Measurements from ENCODE around the gene LRIG2.
"Not testable (repeated sequence)": the region's sequence is repeated elsewhere in the genome, so short reads cannot be mapped to it uniquely, and the experiment has no call there.

Gene LRIG2

GRCh38 chr1:113126207-113126606 is 53.2 kb downstream of the LRIG2 start:
- no peak for DNase-seq (ENCODE audit: low spot score)

DNA sequence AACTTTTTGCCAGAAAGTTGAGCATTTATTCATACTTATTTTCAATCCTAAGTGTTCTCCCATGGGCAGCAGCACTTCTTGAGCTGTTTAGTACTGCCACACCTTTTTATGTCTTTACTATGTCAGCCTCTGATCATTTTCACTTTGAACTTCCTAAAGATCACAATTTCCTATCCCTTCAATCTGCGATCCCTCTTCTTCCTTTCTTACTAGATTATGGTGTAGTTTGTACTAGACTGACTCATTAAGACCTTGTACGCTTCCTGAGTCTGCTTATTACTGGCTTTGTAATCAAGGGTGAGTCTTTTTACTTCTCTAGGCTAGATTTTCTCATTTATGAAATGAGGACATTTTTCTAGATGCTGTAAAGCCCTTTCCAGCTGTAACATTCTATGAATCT is 55.1 kb downstream of the LRIG2 start:
- no peak for DNase-seq (ENCODE audit: low spot score)

DNA sequence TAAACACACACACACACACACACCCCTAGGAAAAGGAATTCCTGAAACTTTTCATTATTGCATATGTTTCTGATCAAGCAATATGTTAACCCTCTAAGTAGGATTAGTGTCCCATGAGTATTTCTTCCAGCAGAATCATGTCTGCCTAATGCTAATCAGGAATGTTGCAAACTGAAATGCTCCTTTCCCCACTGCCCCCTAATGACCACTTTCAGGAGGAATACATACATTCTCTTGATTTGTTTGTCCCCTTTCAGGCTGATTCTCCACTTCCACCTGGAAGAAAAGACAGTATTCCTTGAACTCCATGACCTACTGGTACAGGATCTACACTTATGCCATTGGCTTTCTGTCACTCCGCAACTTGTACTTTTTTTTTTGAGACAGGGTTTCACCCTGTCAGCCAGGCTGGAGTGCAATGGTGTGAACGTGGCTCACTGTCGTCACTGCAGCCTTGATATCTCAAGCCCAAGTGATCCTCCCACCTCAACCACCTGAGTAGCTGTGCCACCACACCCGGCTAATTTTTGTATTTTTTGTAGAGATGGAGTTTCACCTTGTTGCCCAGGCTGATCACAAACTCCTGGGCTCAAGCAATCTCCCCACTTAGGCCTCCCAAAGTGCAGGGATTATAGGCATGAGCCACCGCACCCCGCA is 56.7 kb downstream of the LRIG2 start:
- no peak for DNase-seq (ENCODE audit: low spot score)

GRCh38 chr1:113133038-113133437 is 60.0 kb downstream of the LRIG2 start:
- DNase-seq (ENCODE audit: low spot score) = no peak

DNA sequence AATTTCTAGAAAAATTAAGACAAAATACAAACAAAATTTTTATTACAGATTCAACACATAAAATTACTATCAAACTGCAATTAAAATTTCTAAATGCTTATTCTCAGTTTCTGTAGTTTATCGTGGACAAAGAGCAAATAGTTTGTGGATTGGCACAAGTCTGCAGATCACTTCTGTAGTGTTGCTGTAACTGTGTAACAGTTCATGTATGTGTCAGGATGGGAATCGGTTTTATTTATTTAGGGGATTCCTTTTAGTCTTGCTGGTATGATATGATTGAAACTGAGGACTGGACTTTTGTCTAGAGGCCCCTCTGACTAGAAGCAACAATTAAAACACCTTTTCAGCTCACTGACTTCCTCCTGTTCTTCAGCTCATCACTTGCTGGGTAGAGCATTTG is 60.8 kb downstream of the LRIG2 start:
- no peak for DNase-seq (ENCODE audit: low spot score)

DNA sequence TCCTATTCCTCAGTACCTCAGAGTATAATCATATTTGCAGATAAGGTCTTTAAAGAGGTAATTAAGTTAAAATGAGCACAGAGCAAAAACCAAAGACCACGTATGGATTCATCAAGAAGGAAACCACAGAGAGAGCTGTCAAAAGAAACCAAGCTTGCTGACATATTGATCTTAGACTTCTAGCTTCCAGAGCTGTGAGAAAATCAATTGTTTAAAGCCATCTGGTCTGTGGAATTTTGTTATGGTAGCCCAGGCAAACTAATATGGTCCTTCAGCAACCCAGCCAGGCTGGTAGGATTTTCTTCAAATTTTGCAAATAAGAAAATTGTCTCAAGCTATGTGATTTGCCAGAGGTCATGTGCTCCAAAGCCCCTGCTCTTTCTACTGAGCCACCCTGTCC is 62.5 kb downstream of the LRIG2 start:
- DNase-seq (ENCODE audit: low spot score) = no peak

DNA sequence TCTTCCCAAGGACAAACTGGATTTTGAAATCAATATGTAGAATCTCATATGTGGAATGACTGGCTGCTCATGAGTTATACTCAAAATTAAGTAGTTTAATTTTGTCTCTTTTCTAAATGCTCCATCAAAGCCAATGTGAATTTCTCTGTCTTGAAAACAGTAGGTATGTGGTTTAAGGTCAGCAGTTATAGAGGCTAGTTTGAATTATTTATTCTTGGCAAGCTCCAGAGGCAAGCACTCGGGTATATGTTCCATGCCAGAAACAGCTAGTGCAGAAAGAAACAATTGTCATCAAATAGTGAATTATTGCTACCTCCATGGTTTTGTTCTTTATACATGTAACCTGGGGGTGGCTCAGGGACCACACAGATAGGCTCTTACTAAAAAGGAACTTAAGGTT is 63.5 kb downstream of the LRIG2 start:
- DNase-seq (ENCODE audit: low spot score) = no peak

GRCh38 chr1:113137563-113137962 is 64.6 kb downstream of the LRIG2 start:
- DNase-seq (ENCODE audit: low spot score) = no peak

- DNase-seq (ENCODE audit: low spot score) = no peak
Observed at GRCh38 chr1:113138778-113139177, 65.8 kb downstream of the LRIG2 start.

DNA sequence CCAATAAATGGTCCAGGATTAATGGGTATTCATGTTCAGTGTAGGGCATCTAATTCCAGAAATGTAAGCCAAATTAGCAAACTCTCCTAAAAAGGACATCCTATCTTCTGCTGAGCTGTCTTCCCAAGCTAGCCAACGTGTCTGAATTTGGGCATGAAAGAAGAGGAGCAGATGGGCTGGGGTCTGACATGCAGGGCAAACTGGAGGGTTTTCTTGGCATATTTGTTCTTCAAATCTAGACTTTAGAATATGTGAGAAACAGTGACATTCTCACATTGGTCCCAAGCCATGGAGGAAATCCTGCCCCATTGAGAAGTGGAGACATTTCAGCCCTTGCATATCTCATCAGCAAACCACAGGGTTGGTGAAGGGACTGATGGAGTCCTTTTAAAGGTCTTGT is 67.2 kb downstream of the LRIG2 start:
- no peak for DNase-seq (ENCODE audit: low spot score)

DNA sequence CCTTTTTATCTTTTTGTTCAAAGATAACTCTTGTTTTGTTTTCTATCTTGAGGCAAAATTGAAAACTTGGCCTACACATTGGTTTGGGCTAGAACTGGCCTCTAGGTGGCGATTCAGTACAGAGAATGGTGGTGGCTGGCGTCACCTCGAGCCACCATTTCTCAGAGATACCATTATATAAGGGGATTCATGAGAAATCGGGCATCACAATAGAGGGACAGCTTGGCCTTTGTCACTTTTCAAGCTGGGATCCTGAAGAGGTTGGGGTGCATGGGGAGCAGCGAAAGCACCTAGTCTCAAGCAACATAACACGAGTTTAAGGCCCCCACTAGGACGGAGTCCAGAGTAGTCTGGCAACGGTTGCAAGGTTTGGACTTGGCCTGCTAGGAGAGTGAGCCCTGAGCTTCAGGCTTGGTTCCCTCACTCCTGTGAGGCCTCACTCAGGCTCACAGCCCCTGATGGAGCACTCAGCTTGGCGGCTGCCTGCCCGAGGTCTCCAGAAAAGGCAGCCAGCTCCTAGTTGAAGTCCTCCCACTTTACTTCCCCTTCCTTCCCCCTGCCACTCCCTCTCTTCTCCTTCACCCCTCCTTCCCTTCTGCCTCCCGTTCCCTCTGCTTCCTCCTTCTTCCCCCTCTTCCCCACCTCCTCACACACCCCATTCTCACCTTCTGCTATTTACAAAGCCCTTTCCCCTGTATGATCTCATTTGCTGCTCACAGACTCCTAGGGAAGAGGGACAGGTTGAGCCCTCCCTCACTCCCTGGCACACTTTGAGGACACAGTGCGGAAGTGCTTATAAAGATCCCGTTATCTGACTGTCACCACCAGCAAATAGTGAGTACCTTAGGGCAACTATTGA is 67.8 kb downstream of the LRIG2 start:
- peak; percentile 82 for DNase-seq (ENCODE audit: low spot score)

- DNase-seq (ENCODE audit: low spot score) = peak; percentile 55
Observed at GRCh38 chr1:113141650-113142473, 68.9 kb downstream of the LRIG2 start.

GRCh38 chr1:113142791-113143190 is 69.8 kb downstream of the LRIG2 start:
- peak; percentile 64 for DNase-seq (ENCODE audit: low spot score)

DNA sequence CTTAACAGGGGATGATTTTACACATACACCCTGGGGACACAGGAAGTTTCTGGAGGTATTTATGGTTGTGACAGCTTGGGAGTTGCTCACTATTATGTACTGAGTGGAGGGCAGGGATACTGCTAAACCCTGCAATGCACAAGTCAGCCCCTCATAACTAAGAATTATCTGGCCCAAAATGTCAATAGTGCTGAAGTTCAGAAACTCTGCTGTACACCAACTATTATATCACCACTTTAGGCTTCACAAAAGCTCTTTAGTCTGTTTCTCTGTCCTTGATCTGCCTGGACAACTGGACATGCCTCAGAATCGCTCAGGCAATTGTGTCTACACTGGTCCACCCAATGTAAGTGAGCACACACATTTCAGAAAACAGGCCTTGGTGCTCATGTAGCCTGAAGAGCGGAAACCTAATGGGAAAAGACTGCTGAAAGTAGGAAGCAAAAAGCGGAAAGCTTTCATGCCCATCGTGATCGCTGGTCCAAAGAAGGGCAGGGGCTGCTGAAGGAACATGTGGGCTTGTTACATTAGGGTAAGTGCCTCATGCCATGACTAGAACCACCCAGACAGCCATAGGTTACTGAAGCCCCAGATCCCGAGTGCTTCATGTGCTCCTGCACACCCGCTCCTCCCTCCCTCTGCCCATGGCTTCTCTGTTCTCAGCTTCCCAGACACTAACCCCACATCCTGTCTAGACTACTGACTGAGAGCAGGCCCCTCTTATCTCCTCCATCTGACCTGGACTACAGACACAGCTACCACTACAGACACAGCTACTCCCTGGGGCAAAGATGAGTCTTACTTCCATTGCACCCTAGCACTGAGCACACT is 73.5 kb downstream of the LRIG2 start:
- DNase-seq (ENCODE audit: low spot score) = peak; percentile 29

DNA sequence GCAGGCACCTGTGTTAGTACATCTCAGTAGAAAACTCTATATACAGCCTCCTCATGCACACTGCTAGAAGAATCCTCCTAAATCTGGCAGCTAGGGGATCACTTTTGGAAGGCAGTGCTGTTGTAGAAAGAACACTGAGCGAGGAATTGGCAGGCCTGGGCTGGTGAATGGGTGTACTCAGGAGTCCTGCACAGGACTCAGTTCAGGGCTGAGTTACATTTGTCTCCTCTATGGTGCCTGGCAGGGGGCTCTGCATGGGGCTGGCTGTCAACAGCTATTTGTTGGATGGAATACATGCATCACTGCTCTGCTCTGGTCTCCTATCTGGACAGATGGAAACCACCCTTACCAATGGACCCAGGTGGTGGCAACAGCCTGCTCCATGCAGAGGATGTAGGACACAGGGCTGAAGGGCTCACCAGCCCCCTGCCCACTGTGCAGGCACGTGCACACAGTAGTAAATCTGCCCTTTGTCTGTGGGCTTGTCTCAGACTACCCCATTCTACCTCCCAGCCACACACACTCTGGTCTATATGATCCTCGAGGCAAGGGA is 74.2 kb downstream of the LRIG2 start:
- DNase-seq (ENCODE audit: low spot score) = no peak

- DNase-seq (ENCODE audit: low spot score) = no peak
Observed at GRCh38 chr1:113147826-113148225, 74.8 kb downstream of the LRIG2 start.

- not testable (repeated sequence) for DNase-seq (ENCODE audit: low spot score)
Observed at GRCh38 chr1:113150494-113150893, 77.5 kb downstream of the LRIG2 start.

DNA sequence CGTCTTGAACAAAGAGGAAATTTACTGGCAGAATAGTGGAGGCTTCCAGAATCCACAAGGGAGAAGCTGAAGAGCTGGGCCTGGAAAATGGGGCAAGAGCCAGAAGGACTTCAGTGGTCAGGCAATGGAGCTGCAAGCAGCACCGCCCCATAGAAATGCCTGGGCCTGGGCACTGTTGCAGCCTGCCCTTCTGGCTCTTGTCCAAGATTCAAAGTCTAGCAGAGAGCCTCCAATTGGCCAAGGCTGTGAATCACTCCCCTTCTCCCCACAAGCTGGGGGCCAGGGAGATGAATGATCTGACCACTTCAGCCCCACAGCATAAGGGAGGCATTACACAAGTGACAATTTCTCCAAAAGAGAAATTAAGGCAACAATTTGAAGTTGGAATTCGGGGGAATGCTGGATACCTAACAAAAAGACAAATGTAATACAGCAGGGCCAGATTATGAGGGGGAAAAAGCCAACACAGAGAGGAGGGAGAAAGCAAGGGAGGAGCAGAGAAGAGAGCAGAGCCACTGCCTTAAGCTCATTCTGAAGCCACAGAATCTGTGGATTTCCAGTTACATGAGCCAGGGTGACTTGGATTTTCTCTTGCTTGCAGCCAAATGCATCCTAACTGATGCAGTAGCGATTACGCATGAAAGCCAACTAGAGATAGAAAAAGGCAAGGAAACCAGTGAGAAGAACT is 80.3 kb downstream of the LRIG2 start:
- no peak for DNase-seq (ENCODE audit: low spot score)

DNA sequence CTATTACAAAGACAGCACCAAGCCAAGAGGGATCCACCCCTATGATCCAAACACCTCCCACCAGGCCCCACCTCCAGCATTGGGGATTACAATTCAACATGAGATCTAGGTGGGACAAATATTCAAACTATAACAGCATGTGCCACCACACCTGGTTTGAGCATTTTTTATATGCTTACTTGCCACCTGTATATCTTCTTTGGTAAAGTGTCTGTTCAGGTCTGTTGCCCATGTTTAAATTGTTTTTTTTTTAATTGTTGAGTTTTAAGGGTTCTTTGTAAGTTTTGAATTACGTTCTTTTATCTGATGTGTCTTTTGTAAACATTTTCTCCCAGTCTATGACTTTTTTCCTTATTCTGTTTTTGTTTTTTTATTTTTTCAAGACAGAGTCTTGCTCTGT is 83.4 kb downstream of the LRIG2 start:
- DNase-seq (ENCODE audit: low spot score) = no peak

DNA sequence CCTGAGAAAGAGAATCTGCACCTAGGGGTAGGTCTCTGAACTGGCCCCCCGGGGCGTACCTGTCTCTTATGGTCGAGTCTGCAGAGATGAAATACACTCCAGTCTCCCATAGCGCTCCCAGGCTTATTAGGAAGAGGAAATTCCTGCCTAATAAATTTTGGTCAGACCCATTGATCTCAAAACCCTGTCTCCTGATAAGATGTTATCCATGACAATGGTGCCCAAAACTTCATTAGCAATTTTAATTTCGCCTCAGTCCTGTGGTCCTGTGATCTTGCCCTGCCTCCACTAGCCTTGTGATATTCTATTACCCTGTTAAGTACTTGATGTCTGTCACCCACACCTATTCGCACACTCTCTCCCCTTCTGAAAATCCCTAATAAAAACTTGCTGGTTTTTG is 85.7 kb downstream of the LRIG2 start:
- DNase-seq (ENCODE audit: low spot score) = not testable (repeated sequence)

GRCh38 chr1:113166473-113166872 is 93.5 kb downstream of the LRIG2 start:
- DNase-seq (ENCODE audit: low spot score) = no peak
